ENCODE data around the gene IRF4.

Gene IRF4

GRCh38 chr6:398558-399078 lies 7.1 kb downstream of the IRF4 start:
- no peak for DNase-seq (ENCODE audit: low spot score)

- DNase-seq (ENCODE audit: low spot score): no peak
Measured at GRCh38 chr6:399785-400534, 8.4 kb downstream of the IRF4 start.

GRCh38 chr6:400815-401214 lies 9.3 kb downstream of the IRF4 start:
- no peak for DNase-seq (ENCODE audit: low spot score)

GRCh38 chr6:401239-401993 lies 9.9 kb downstream of the IRF4 start:
- DNase-seq (ENCODE audit: low spot score): no peak

- DNase-seq (ENCODE audit: low spot score): no peak
Measured at GRCh38 chr6:401994-402640, 10.6 kb downstream of the IRF4 start.

GRCh38 chr6:402901-403658 lies 11.5 kb downstream of the IRF4 start:
- DNase-seq (ENCODE audit: low spot score): no peak

GRCh38 chr6:403659-404655 lies 12.4 kb downstream of the IRF4 start:
- no peak for DNase-seq (ENCODE audit: low spot score)

GRCh38 chr6:404685-405423 lies 13.3 kb downstream of the IRF4 start:
- no peak for DNase-seq (ENCODE audit: low spot score)

- no peak for DNase-seq (ENCODE audit: low spot score)
Measured at GRCh38 chr6:408148-408547, 16.6 kb downstream of the IRF4 start.

- peak; percentile 74 for DNase-seq (ENCODE audit: low spot score)
Measured at GRCh38 chr6:408599-409102, 17.1 kb downstream of the IRF4 start.

- no peak for DNase-seq (ENCODE audit: low spot score)
Measured at GRCh38 chr6:409370-409972, 17.9 kb downstream of the IRF4 start.

GRCh38 chr6:410555-411395 lies 19.2 kb downstream of the IRF4 start:
- DNase-seq (ENCODE audit: low spot score): no peak

GRCh38 chr6:411402-412145 lies 20.0 kb downstream of the IRF4 start:
- no peak for DNase-seq (ENCODE audit: low spot score)

- DNase-seq (ENCODE audit: low spot score): no peak
Measured at GRCh38 chr6:412146-412886, 20.8 kb downstream of the IRF4 start.

- DNase-seq (ENCODE audit: low spot score): no peak
Measured at GRCh38 chr6:414447-414846, 22.9 kb downstream of the IRF4 start.

- no peak for DNase-seq (ENCODE audit: low spot score)
Measured at GRCh38 chr6:415087-415486, 23.5 kb downstream of the IRF4 start.

GRCh38 chr6:421211-421610 lies 29.7 kb downstream of the IRF4 start:
- DNase-seq (ENCODE audit: low spot score): no peak

Data from ecto neural progenitor cell (in vitro differentiated cells).